Stromal cell of bone marrow (primary cell): ENCODE results near the gene RECQL5.
A peak's percentile ranks its signal among the peaks of the same experiment; 100 is the strongest.

Experiments used
- DNase-seq: peaks from one replicate; pipeline ENCODE4 v3.0.0-alpha.2; 2012; ENCODE audit warnings: low read depth

Gene RECQL5

DNA sequence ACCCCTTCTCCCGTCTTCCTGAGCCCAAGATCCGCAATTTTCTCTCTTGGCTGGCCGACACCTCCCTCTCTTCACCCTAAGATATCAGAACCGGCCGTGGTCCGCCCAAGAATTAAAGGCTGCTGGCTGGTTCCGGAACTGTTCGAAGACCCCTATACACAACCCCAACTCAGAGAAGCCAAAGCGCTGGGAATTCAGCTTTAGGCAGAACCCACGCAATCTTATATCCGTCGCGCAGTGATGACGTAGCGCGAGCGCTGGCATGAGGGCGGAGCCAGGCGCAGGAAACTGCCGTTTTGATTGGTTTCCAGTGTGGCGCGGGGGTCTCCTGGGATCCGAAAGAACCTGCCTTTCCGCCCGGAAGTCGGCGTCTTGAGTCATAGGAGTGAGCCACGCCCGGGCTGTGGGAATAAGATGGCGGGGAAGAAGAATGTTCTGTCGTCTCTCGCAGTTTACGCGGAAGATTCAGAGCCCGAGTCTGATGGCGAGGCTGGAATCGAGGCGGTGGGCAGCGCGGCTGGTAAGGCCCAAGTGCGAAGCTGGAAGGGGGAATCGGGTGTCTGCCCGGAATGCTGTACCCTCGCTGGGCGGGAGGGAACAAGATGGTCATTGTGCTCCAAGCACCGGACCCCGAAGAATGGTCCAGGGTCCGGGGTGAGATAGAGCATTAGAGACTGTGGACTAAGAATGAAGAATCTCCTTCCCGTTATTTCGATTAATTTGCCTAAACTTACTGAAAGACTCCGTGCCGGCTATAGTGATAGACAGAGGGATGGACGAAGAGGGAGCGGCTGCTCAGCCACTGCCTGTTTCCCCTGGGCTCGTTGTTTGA, at the start of gene RECQL5, which contains the start of gene SAP30BP:
Gene RECQL5 (minus strand): TSS at position 196 of the 832 bp plus-strand sequence. CDS start 597 bp downstream, outside the sequence.
Gene SAP30BP (plus strand): TSS at position 380 of the 832 bp plus-strand sequence. CDS start 35 bp downstream, at position 415.
- DNase-seq, result peak; percentile 96

DNA sequence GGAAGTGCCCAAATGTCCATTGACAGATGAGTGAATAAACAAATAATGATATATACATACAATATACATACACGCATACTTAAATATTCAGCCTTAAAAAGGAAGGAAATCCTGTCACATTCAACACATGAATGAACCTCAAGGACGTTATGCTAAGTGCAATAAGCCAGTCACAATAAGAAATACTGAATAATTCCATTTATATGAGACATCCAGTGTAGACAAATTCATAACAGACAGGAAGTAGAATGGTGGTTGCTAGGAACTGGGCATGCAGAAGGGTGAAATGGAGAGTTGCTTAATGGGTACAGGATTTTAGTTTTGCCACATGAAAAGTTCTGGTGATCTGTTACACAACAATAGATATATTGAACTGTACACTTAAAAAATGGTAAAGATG, 45.5 kb upstream of the RECQL5 start:
- DNase-seq, result no peak

GRCh38 chr17:75707079-75707571, 40.2 kb upstream of the RECQL5 start:
- DNase-seq, result no peak

- no peak for DNase-seq
Observed at GRCh38 chr17:75706042-75706728, 39.2 kb upstream of the RECQL5 start.

DNA sequence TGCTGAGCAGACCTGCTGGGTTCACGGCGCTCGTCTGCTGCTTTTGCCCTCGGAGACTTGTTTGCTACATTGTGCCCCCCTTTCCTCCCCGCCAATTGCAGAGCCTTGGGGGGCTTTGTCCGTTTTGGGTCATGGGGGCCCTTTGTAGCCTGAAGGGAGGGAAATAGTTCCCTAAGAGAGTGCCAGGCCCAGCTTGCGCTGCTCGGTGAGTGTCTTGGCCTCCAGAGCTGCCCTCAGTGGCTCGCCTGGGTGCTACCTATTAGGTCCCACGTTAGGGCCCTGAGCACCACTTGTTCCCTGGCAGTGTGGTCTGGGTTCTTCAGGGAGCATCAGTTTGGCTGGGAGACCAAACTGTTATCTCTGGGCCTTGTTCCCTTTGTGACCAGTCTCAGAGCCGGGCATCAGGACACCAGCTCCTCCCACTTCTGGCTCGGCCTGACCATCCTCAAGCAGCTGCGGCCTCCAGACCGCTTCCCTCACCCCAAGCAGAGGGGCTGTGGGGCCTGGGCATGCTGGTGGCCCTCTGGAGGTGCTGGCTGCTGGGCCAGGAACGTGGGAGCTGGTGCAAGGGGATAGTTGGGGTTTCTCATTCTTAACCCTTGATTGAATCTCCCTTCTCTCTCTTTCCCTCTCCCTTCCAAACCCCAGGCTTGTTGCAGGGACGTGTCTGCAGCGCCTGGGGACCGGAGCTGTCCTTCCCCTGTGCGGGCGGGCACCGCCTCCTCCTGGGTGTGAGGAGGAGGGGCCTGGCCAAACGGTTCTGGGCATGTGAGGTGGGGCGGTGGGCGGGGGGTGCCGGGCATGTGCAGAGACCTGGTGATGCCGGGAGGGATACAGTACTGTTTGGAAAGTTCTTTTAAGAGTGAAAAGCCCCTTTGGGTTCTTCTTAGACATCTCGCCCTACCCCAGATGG, 38.3 kb upstream of the RECQL5 start:
- no peak for DNase-seq

DNA sequence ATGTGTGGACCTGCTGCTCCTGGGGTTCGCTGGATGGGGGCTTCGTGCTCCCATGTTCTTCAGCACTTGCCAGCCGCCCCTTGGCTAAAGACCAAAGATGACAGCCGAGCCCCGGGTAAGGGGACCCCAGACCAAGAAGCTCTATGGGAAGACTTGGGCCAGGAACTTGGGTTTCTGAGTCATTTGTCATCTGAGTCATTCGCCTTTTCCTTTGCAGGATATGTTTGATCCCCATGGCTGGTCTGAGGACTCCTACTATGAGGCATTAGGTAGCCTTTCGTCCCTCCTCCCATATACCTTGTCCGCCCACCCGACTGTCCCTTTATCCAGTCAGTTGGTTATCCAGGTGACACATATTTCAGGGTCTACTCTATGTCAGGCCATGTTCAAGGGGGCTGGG, 36.6 kb upstream of the RECQL5 start:
- DNase-seq, result no peak

- DNase-seq, result no peak
Observed at GRCh38 chr17:75703191-75703590, 36.2 kb upstream of the RECQL5 start.

DNA sequence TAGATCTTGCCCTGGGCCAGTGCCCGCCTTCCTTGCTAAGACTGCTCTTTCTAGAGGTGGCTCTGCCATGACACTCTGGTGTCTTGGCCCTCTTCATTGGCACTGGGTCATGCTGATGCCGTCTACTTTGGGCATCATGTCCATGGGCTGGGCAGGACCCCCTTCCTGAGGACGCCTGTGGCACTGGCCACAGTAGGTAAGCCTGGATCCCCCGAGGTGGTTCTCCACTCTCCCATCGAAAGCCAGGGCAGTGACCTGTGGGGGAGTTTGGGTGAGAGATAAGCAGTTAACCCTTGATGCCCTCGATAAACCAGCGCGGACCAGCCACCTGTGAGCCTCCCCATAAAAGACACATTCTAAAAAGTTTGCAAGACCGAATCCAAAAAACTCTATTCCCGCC, 34.3 kb upstream of the RECQL5 start:
- no peak for DNase-seq

- no peak for DNase-seq
Observed at GRCh38 chr17:75698659-75699058, 31.7 kb upstream of the RECQL5 start.

DNA sequence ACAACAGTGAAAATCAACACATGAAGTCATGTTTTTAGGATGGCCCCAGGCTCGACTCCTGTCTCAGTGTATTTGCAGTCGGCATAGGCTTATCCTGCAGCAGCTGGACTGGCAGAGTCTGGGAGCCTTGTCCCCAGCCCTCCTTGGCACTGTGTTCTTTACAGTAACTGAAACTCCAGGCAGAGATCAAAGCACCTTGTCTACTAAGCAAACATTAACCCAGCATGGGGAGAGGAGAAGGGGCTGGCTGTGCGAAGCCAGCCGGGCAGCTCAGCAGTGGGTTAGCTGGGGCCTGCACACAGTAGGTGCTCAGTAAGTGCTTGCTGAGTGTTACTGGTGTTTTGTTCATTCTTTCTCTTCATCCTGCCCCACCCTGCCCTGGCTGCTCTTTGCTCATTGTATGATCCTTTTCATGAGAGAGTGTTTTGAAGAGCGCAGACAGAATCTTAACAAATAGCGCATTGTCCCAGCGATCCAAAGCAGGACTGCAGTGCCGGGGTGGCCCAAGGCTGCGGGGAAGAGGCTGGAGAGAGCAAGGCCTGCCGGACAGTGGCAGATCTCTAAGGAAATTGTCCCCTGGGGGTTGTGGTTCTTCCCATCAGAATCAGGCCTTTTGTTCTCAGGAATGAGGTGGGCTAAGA, 30.8 kb upstream of the RECQL5 start:
- DNase-seq, result no peak

DNA sequence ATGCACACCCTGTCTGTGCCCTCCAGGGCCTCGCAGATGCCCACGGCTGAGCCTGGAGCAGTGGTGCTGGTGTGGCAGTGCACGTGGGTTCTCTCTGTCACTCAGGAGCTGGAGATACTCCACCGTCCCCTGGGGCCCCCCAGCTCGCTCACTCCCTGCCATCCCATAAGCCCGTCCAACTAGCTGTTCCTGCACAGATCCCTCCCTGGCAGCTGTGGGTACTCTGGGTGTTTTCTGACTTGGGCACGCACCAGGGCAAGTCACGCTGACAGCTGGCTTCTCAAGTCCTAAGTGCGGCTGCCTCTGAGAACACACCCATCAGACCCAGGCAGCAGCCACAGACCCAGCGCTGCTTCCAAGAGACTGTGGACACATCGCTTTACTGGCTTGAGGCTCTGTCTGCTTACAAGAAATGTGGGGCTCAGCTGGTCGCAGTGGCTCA, 28.9 kb upstream of the RECQL5 start:
- DNase-seq, result no peak

- DNase-seq, result no peak
Observed at GRCh38 chr17:75695141-75695829, 28.3 kb upstream of the RECQL5 start.

DNA sequence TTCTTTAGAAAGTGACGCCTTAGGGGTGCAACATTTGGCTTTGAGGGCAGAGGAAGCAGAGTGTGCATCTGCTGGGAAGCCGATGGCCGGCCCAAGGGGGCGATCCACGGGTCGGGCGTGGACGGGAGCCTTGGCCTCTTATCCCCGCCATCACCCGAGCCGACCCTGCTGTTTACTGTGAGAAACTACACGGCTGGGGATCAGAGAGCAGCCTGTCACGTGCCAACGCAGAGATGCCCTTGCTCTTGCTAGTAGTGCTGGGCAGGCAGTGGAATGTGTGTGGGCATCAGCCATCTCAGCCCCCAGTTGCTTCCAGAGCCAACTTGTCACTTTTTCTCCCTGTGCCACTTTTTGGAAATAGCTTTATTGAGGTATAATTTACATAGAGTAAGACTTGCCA, 27.6 kb upstream of the RECQL5 start:
- no peak for DNase-seq

DNA sequence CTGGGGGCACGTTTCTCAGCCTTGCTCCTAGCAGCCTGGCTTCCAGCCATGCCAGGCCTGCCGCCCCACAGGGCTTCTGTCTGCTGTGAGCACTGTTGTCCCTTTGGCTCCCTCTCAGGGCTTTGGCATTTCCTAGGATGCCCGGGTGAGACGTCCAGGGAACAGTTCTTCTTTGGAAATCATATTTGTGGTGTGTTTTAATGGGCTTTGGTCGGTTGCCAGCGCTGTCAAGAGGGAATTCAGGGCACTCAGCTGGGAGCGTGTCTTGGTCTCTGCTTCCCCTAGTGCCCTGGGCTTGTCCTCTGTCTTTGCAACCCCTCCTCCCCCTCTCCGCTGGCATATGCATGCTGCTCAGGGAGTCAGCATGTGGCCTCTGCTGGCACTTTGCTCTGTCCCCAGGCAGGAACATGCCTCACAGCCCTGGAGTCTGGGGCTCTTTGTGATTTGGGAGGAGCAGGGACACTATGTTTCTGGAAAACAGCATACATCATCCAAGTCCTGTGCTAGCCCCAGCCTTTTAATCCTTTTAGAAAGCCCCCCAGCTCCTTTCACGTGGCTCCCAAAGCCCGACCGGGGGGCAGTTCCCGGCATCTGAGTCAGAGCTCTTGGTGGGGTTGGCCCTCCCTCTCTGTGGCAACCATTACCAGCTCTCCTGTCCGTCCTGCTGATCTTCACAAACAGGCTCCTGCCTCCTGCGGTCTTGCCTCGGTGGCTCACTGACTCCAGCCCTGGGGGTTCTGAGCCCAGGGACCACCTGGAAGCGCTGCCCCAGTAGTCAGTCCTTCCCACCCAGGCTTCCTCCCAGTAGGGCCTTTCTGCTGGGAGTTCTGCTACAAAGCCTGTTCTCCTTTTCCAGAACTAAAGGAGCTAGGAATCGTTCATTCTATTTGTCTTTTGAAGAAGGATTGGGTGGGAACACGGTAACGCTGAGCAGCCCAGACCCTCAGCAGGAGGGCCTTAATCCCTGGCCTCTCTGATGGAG, 26.8 kb upstream of the RECQL5 start:
- peak; percentile 77 for DNase-seq

DNA sequence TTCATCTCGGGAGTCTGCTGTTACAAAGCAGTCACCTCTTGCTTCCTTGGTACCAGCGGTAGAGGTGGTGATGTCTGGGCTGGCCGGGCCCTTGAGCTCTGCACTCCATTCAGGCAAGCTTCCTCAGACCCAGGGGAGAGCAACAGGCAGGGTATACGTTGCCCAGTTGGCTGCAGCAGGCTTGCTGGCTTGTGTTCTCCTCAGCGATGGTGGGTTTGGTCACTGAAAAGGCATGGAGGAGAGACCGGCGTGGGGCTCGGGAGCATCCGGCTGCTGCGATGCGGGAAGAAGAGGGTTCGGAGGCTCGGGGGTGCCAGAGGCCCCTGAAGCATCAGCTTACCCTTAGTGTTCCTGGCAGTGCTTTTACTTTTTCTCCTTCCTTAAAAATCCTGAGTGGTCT, 26.0 kb upstream of the RECQL5 start:
- no peak for DNase-seq

DNA sequence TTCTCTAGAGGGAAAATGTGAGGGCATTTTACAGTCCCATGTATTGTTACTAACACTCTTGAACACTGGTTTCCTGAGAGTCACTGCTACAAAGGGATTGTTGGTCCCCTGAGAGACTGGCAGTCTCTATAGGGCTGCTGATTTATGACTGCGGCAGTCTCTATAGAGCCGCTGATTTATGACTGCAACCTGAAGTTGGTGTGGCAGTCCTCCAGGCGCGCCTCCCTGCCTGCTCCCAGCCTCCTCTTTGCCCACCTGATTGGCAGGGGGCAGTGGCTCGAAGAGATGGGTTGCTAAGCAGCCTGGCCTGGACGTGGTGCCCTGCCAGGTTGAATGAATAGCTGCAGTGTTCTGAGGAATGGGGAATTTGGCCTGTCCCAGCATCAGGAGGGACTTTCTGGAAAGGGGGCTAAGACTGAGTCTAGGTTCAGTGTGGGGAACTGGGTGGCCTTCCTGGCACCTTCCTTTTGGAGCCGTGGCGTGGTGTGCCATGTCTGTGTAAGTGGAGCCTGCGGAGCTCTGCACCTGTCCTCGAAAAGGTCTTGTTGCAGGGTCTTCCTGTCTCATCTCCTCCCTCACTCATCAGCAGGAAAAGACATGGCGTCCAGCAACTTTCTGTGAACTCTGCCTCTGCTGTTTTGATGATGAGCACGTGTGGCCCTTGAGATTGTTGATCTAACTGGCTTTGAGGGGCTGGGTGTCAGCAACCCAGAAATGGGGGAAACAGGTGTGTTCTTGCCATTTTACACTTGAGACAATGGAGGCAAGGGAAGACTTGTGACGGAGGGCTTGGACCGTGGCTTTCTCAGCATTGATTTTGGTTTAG, 25.1 kb upstream of the RECQL5 start:
- DNase-seq, result no peak

- no peak for DNase-seq
Observed at GRCh38 chr17:75691371-75691791, 24.4 kb upstream of the RECQL5 start.

GRCh38 chr17:75689441-75689873, 22.5 kb upstream of the RECQL5 start:
- no peak for DNase-seq
